Vagina (tissue), 2 donors: ENCODE results near the gene SCN4A.

Experiments used
- CTCF ChIP-seq, 3 experiments: fragments of 450-650 bp in 2 of 3; fragments of 200-600 bp in 1 of 3; sonication (generic) in 1 of 3; IDR thresholded peaks; one replicate each; pipeline ENCODE4 v1.5.1; 2017 to 2019; ENCODE audit warnings: antibody characterized with exemption in 3 of 3, mild to moderate bottlenecking in 2 of 3, moderate library complexity in 2 of 3
- POLR2A ChIP-seq, 2 donors: fragments of 450-650 bp; IDR thresholded peaks; one replicate each; pipeline ENCODE4 v1.6.1; 2017; ENCODE audit warnings: antibody characterized with exemption in 2 of 2, mild to moderate bottlenecking in 2 of 2, moderate library complexity in 2 of 2
- POLR2AphosphoS5 ChIP-seq, 2 donors: sonication (generic); formaldehyde crosslinking; IDR thresholded peaks; one replicate each; pipeline ENCODE4 v1.9.0; 2017; ENCODE audit warnings: antibody characterized with exemption in 2 of 2, mild to moderate bottlenecking in 2 of 2, low read depth in 1 of 2; ENCODE audit not compliant: insufficient read depth in 1 of 2

DNA sequence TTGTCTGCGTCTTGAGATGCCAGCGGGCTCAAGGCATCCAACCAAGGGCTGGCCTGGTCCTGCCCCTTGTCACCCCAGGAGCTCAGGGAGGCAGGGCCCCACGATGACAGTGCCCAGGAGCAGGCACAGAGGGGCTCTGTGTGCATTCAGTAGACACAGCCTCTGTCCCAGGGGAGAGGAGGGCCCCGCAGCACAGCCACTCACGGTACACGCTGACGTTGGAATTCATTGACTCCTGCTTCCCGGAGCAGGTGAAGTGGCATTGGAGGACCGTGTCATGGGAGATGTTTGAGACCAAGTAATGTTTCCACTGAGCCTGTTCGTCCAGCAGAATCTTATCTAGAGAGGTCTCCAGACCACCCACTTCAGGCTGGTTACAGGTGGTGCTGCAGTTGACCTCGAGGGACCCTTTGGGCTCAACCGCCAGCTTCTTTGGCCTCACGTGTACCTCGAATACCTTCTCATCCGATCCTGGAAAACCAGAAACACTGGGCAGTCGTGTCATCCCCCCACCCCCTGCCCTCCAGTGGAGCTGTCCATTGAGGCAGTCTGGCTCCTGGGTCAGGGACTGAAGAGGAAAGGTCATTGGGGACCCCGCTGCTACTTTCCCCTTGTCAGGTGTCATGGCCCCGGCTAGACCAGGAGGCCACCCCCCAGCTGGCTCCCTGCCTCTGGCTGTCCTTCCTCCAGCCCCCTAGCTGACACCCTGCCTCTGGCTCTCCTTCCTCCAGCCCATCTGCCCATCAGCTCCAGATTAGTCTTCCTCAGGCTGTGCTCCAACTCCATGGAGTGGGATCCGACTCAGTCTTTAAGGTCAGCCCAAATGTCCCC, 32.4 kb upstream of the SCN4A start:
- TF ChIP-seq CTCF (IDR thresholded peaks at IDR 0.05) (no peak), POLR2AphosphoS5 (IDR thresholded peaks at IDR 0.05; ENCODE audit: insufficient read depth in 1 of 2, low read depth in 1 of 2) (no peak), POLR2A (IDR thresholded peaks at IDR 0.05) (no peak)
